SK-N-SH treated with all-trans-retinoic acid at 6 μM for 48 hours (cell line): ENCODE results near the gene UBE2E1.

ENCODE experiments used
- GLIS3 ChIP-seq: fragments of 250-450 bp; sonication (Bioruptor Pico); IDR thresholded peaks from 2 replicates; pipeline ENCODE4 v1.5.0; 2020; ENCODE audit warnings: mild to moderate bottlenecking, moderate library complexity
- OSR1 ChIP-seq: fragments of 250-450 bp; sonication (Bioruptor Pico); IDR thresholded peaks from 2 replicates; pipeline ENCODE4 v1.8.0; 2022; ENCODE audit warnings: moderate library complexity, mild to moderate bottlenecking, inconsistent platforms
- SNAI2 ChIP-seq: fragments of 250-450 bp; sonication (Bioruptor Pico); IDR thresholded peaks from 2 replicates; pipeline ENCODE4 v1.5.0; 2020; ENCODE audit warnings: mild to moderate bottlenecking, moderate library complexity
- TSHZ2 ChIP-seq: fragments of 250-450 bp; sonication (Bioruptor Pico); IDR thresholded peaks from 2 replicates; pipeline ENCODE4 v1.5.0; 2020; ENCODE audit warnings: mild to moderate bottlenecking, moderate library complexity

DNA sequence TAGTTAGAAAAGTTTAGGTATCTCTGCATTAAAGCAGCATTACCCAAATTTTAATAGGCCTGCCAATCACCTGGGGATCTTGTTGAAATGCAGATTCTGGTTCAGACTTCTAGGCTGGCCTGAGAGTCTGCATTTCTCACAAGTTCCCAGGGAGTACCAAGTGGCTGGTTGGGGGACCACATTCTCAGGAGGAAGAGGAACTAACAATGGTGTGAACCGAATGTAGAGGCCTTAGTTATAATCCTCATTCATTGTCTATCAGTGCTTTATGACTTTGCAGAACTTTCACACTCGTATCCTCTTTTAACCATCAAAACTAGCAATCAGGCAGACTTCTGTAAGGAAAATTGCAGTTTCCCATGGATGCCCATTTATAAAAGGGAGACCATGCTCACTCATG is 38.2 kb upstream of the UBE2E1 start:
- TF ChIP-seq OSR1 (CRISPR knock-in tag) = no peak
- TF ChIP-seq SNAI2 (CRISPR knock-in tag) = no peak
- no peak for TF ChIP-seq TSHZ2 (CRISPR knock-in tag)
- no peak for TF ChIP-seq GLIS3 (CRISPR knock-in tag)
